NCI-H526 (cell line): ENCODE results near the gene OR51E1.
A peak's percentile ranks its signal among the peaks of the same experiment; 100 is the strongest.

Experiments
- DNase-seq, 2 experiments: peaks; one replicate each; lab custom pipeline; 2025; lab: John Stamatoyannopoulos, UW

Gene OR51E1

DNA sequence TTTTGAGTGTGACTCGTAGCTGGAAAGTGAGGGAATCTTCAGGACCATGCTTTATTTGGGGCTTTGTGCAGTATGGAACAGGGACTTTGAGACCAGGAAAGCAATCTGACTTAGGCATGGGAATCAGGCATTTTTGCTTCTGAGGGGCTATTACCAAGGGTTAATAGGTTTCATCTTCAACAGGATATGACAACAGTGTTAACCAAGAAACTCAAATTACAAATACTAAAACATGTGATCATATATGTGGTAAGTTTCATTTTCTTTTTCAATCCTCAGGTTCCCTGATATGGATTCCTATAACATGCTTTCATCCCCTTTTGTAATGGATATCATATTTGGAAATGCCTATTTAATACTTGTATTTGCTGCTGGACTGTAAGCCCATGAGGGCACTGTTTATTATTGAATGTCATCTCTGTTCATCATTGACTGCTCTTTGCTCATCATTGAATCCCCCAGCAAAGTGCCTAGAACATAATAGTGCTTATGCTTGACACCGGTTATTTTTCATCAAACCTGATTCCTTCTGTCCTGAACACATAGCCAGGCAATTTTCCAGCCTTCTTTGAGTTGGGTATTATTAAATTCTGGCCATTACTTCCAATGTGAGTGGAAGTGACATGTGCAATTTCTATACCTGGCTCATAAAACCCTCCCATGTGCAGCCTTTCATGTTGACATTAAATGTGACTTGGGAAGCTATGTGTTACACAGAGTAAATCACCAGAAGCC lies 11.0 kb downstream of the OR51E1 start:
- DNase-seq: no peak

- DNase-seq: no peak
Observed at GRCh38 chr11:4658629-4659445, 15.1 kb downstream of the OR51E1 start.

DNA sequence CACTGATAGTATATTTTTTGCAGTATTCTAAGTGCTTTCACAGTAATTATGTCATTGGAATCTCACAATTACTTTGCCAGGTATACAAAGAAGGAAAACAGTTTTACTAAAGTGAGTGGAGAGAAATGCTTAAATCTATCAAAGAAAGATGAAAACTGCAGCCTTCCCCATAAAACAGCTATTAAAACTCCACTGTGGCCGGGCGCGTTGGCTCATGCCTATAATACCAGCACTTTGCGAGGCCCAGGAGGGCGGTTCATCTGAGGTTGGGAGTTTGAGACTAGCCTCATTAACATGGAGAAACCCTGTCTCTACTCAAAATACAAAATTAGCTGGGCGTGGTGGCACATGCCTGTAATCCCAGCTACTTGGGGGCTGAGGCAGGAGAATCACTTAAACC lies 19.1 kb downstream of the OR51E1 start:
- DNase-seq: peak in 1 of 2 experiments; percentile 8

- DNase-seq: no peak
Observed at GRCh38 chr11:4664183-4664582, 20.4 kb downstream of the OR51E1 start.

- DNase-seq: no peak
Observed at GRCh38 chr11:4664786-4665185, 21.0 kb downstream of the OR51E1 start.

- no peak for DNase-seq
Observed at GRCh38 chr11:4665424-4665823, 21.6 kb downstream of the OR51E1 start.

DNA sequence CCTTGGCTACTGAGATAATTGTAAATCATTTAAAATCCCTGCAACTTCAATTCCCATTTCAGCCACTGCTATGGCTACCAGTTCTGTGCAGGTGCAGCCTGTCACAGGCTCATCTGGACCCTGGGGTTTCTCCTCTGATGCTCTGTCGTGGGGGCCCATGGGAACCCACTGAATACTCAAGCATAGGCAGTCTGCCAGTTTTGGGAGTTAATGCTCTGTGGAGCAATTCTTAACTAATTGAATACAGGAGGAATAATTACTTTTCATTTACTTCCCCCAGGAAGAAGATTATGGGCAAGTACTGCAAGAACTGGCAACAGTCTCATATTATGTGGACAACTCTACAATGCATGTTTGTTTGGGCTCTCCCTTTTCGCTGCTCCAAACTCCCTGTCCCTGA lies 28.0 kb downstream of the OR51E1 start:
- no peak for DNase-seq

DNA sequence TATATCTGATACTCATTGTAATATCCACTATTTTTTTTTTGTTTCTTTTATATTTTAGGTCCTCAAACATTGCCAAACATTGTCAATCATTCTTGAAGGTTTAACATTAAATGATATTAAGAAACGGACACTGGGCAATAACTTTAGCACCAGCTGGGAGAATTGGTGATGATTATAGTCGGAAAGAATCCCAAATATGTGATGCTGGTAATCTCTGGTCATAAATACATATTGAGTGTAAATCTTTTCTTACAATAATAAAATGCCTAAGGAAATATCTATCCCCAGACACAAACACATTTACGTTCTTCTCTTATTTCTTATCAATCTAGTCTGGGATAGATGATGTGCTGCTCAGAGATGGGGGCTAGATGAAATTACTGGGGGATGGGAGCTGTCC lies 28.7 kb downstream of the OR51E1 start:
- no peak for DNase-seq

GRCh38 chr11:4673781-4674180 lies 30.0 kb downstream of the OR51E1 start:
- no peak for DNase-seq

DNA sequence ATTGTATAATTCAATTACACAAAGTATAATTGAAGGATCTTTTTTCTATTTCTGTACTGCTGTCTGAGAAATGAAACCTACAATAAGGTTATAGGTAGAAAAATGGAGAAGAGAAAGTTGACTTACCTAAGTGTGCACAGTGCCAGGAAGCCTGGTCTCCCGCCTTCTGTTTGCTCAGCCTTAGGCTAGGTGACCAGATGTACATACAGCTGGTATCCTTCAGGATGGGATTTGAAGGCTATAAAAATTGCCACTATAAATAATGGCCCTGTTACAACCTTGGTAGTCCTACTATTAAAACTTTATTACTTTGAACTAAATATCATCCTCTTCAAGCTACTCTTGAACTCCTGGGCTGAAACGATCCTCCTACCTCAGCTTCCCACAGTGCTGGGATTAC lies 34.2 kb downstream of the OR51E1 start:
- DNase-seq: no peak

DNA sequence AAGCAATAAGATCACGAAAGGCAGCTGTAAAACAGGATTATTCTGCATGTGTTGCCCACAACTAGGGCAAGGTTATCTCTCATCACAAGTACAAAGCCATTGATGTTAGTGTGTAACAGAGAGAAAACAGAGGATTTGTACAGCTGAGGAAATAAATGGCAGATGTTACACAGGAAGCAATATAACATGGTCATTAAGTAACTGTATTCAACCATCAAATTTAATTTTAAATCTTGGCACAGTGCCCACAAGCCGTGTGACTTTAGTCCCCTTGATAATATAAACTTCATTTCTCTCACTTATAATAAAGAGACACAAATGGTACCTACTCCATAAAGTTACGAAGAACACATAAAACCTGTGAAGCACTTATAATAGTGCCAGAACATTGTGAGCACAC lies 36.6 kb downstream of the OR51E1 start:
- no peak for DNase-seq

GRCh38 chr11:4682623-4683419 lies 39.0 kb downstream of the OR51E1 start:
- no peak for DNase-seq

DNA sequence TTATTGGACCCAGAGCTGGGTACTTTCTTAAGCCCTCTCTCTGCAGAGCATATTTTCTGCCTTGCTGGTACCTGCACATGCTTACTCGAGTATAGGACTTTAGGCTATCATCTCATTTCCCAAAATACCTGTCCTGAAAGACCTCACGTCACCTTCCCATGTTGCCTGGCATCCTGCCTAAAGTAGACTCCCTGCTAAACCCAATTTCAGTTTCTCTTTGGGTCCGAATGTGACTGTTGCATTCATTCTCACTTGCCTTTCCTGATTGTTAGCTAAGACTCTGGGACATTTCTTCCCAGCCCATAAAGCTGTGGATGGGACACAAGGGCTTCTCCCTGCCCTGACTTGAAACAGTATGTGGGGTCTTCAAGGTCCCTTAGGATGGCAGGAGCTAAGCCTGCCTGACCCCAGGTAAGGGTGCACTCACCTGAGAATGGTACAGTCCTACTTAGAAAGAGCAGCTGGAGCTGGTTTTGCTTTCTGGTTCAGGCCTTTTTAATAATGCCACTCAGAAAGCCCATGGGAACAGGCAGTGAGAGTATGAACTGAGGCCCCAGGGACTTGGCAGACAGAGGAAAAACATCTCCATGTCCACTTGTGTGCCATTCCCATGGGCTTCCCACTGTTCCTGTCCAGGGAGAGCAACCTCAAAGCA lies 41.0 kb downstream of the OR51E1 start:
- DNase-seq: peak in 1 of 2 experiments; percentile 7

- DNase-seq: no peak
Observed at GRCh38 chr11:4695442-4695841, 51.7 kb downstream of the OR51E1 start.

- DNase-seq: peak in 1 of 2 experiments; percentile 9
Observed at GRCh38 chr11:4697585-4697984, 53.8 kb downstream of the OR51E1 start, which contains the start of gene OR51E2. TSS of gene OR51E2 (minus strand) at chr11:4697853. CDS start at chr11:4682711, 15,142 bp downstream.

DNA sequence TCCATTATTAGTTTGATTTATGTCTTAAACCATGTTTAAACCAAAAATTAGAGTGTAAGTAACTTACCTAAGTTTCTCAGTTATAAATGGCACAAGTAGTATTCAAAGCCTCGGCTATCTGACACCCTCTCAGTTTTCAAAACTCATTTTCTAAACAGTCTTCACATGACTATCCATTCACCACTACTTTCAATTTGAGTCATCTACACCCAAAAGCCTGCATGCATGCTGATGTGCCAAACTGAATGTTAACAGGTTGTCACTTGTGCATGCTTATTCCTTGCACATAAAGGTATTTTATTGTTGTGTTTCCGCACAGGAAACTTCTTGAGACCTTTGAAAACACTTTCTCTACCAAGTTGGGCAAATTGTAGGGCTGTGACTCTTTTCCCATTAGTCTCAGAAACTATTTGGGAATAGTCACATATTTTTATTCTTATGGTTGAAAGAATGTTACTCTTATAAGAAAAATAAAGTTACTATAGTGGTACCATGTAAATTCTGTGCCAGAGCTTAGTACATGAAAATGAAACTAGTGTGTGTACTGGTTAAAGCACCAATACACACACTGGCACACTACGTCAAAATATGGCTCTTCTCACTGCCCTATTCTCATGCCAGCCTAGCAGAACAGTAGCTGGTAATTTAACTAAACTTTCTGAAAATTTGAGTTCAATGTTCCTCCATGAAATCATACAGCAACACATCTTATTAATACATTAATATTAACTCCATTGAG lies 56.1 kb downstream of the OR51E1 start:
- no peak for DNase-seq

DNA sequence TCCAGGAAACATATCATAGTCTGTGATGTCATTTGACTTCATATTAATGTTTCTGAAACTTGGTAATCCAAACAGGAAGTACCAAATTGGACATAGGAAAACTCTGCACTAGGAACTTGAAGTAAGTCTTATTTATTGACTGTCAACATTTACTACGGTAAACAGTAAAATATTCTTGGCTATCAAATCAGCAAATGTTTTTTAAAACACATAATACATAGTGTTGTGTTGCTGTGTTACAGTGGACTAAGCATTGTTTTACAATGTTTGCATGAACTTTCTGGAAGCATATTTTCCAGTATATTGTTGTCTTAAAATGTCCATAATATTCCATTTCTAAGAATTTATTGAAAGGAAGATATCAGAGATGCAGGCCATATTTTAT lies 56.6 kb downstream of the OR51E1 start:
- no peak for DNase-seq

DNA sequence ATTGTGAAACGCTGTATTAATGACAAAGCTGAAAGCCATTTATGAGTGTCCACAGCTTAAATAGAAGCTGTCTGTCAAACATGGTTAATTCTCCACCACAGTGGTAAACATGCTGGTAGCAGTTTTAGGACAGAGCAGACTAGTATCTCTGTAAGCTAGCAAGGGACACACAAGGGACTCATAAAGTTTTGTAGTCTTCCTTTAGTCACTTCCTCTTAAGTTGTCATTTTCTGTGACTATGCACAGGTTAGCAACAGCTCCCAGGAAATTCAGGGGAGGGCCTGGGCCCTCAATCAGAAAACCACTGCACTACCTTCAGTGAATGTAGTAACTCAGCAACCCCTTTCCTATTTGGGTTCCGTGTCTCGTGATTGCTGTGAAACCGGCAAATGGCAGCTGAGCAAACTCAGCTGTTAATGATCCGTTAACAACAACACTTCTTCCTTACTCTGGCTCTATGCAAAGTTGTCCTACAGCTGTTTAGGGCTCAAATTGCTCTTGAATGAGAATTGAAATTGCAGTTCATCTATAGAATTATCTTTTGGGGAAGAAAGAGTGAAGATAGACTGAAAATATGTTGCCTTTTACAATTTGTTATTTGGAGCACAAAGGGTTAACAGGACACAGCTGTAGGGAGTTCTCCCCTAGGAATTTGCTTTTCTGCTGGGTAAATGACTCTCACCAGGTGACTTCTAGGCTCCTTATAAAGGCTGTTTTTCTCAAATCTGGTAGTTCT lies 60.4 kb downstream of the OR51E1 start, which contains the start of gene MMP26:
Gene MMP26 (plus strand): TSS at position 731 of the 736 bp plus-strand sequence.
- peak; percentile 90 to 91 for DNase-seq

DNA sequence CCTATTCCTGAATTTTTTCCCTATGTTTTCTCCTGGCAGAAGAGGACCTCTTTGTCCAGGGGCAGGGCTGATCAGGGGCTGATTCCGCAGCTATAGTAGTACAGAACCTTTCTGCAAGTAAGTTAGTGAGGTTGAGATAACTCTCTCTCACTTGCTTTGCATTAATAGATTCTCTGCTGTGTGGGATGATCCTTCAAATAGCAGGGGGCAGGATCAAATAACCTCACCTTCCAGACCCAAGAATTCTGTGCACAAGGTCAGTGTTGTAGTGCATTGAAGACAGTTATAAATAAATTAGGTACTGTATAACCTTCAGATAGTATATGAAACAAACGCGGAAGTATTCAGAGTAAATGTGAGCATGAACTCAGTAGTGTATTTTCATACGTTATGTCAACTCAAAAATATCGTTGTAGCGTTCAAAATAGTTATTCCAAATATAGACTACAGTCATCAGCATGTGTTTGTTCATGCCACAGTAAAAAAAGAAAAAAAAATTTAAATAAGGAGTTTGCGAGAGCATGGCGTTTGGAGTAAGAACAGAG lies 61.1 kb downstream of the OR51E1 start:
- DNase-seq: peak; percentile 78 to 79
